ENCODE measurements around the gene CABLES2.

CABLES2 gene

DNA sequence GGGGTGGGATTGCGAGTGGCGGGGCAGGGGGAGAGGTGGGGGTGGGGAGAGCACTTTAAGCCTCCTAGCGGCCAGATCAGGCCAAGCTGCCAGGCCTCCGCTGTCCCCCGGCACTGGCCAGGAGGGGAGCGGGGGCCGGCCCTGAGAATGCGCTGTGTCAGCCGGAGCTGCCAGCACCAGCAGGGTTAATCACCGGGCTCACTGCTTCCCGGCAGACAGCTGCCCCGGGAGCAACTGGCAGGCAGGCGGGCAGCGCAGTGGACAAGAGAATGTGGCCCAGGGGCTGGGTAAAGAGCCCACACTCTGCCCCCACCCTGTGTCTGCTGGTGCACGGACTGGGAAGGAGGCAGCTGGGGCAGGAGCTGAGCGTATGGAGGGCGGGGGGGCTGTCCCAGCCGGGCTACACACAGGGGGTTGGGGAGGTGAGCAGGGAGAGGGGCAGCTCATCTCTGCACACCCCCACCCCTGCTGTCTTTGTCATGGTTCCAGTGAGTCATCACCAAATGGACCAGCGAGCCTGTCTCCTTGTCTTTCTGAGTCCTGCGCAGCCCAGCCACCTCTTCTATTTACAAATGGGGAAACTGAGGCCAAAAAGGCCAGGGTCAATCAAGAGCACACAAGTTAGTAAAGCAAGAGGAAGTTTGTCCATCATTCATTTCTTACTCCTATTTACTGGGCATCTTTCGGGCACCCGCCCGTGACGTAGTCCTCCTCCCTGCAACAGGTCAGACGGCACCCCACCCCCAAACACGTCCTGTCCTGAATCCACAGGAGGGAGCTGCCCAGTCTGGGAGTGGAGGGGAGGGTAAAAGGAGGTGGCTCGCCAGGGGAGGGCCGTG is 37.9 kb downstream of the CABLES2 start:
- peak; percentile 76 for DNase-seq
- TF ChIP-seq, protein P1, sequence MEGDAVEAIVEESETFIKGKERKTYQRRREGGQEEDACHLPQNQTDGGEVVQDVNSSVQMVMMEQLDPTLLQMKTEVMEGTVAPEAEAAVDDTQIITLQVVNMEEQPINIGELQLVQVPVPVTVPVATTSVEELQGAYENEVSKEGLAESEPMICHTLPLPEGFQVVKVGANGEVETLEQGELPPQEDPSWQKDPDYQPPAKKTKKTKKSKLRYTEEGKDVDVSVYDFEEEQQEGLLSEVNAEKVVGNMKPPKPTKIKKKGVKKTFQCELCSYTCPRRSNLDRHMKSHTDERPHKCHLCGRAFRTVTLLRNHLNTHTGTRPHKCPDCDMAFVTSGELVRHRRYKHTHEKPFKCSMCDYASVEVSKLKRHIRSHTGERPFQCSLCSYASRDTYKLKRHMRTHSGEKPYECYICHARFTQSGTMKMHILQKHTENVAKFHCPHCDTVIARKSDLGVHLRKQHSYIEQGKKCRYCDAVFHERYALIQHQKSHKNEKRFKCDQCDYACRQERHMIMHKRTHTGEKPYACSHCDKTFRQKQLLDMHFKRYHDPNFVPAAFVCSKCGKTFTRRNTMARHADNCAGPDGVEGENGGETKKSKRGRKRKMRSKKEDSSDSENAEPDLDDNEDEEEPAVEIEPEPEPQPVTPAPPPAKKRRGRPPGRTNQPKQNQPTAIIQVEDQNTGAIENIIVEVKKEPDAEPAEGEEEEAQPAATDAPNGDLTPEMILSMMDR (IDR thresholded peaks at IDR 0.05), result peak; percentile 60
- Mint-ChIP-seq H3K27ac (no peak overlapping the region), H3K4me3 (peak overlapping the region; percentile 75), H3K27me3 (ENCODE audit: low read depth, poor library complexity) (no peaks in the 10 kb centered on the region), H3K36me3 (ENCODE audit: low read depth) (peaks cover 3% of the 10 kb centered on the region), H3K4me1 (peaks cover 48% of the 10 kb centered on the region), H3K9me3 (peaks cover 8% of the 10 kb centered on the region)

DNA sequence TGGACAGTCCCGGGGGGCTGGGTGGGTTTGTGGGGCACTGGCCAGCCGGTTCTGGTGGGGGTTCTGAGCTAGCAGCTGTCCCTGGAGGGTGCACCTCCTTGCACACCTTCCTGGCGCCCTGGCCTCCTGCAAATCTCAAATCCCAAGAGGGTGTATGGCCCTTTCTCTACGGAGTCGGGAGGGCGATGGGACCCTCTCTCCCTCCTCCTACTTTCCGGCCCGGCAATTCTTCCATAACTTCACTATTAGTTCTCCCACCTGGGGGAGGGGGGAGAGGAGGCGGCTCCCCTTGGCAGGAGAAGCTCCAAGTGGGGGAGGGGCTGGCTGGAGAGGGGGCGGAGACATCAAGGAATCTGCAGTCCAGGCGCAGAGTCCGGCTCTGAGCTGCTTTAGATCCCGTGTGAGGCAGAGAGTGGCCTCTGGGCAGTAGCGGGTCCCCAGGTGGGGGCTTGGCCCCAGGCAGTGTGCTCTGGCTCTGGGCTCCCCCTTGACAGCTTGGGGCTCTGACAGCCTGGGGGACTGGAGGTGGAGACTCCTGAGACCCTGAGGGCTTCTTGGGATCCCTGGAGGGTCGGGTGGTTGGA is 38.6 kb downstream of the CABLES2 start:
- Mint-ChIP-seq H3K4me3 (peak overlapping the region; percentile 75), H3K9me3 (peaks cover 6% of the 10 kb centered on the region), H3K27me3 (ENCODE audit: low read depth, poor library complexity) (no peaks in the 10 kb centered on the region), H3K27ac (no peak overlapping the region), H3K36me3 (ENCODE audit: low read depth) (no peaks in the 10 kb centered on the region), H3K4me1 (peaks cover 51% of the 10 kb centered on the region)
- TF ChIP-seq, protein P1 (IDR thresholded peaks at IDR 0.05), result no peak
- peak; percentile 81 for DNase-seq

DNA sequence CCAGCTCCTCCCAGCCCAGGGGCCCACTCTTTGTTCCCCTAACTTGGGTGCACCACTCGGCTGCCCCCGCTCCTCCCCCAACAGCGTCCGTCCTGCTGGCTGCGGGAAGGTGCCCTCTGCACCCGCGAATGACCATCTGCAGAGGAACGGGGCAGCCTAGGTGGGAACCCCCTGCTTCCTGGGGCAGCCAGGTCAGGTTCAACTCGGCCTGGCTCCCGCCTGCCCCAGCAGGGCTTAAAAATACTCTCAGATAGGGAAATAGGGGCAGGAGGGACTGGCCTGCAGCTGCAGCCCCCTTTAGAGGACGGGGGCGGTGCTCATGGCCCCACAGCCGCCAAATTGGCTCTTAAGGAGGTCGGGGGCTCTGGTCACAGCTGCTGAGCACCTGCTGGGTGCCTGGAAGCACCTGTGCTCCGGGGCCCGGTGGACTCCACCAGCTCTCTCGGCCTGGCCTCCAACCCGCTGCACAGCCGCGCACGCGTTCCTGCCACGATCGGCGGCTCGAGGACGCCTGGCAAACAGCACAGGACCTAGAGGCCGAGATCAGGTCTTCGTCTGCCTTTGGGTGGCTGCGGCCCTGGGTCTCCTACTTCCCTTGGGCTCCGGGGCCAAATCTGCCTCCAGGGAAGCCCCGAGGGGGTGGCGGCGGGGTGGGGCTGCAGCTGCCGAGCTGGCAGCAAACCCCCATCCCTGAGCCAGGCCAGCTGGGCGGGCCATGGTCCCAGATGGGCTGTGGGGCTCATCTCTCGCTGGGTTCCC is 39.3 kb downstream of the CABLES2 start:
- no peaks in the 10 kb centered on the region for H3K27me3 Mint-ChIP-seq (ENCODE audit: low read depth, poor library complexity)
- peaks cover 1% of the 10 kb centered on the region for H3K9me3 Mint-ChIP-seq
- H3K4me3 Mint-ChIP-seq, result peak overlapping the region; percentile 75
- H3K4me1 Mint-ChIP-seq, result peaks cover 48% of the 10 kb centered on the region
- DNase-seq, result peak; percentile 53
- H3K36me3 Mint-ChIP-seq (ENCODE audit: low read depth), result no peaks in the 10 kb centered on the region
- no peak overlapping the region for H3K27ac Mint-ChIP-seq
- TF ChIP-seq, protein P1 (IDR thresholded peaks at IDR 0.05), result no peak

DNA sequence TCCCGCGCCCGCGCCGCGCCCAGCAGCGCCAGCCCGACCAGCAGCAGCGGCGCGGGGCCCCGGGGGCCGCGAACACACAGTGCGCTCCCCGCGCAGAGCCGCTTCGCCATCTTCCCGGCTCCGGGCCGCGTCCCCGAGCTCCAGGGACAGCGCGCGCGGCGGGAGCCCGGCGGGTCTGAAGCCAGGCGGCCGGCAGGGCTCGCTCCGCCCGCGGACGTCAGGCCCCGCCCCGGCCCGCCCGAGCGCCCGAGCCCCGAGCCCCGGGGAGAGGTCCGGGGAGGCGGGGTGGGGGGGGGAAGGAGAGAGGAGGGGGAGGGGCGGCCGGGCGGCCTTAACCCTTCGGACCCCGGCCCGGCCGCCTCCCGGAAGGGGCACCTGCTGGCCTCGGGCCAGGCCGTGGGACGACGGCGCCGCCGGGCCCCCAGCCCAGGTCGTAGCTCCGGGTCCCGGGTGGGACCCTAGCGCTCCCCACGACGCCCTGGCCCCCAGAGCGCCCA is 39.9 kb downstream of the CABLES2 start, which contains the start of gene LAMA5:
Gene LAMA5 (minus strand): TSS at position 177 of the 497 bp plus-strand sequence. CDS start 67 bp downstream, at position 110.
- TF ChIP-seq, protein P1 (IDR thresholded peaks at IDR 0.05), result no peak
- Mint-ChIP-seq H3K9me3 (no peaks in the 10 kb centered on the region), H3K36me3 (ENCODE audit: low read depth) (no peaks in the 10 kb centered on the region), H3K4me1 (peaks cover 51% of the 10 kb centered on the region), H3K27me3 (ENCODE audit: low read depth, poor library complexity) (no peaks in the 10 kb centered on the region), H3K27ac (no peak within 1 kb of the TSS), H3K4me3 (peak within 1 kb of the TSS; percentile 74)
- DNase-seq, result peak; percentile 82

DNA sequence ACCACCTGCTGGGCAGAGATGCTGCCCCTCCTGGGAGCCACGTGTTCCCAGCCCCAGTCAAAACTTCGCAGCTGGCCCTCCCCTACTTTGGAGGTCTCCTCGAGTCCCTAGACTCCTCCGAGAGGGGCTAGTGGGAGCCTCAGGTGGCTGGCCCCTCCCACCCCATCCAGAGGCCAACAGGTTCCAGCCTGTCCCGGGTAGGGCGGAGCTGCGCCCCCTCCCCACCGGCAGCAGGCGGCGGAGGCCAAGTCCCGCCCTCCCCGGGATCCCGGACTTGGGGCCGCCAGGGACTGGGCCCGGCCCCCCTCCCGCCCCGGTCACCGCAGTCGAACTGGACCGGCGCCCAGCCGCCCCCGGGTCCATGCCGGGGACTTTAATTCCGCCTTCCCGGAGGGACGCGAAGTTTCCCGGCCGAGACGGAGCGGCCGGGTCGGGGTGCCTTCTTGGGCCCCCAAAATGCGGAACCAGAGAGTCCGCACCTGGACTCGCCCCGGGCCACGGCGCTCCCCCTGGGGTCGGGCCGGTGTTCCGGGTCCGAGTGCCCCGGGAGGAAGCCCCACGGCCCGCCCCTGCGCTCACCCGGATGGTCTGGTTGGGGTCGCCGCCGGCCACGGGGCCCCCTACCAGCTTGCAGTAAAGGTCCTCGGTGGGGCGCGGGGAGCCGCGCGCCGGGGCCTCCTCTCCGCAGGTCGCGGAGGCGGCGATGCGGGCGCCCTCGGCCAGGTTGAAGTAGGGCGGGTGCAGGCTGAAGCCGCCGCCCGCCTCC is 40.5 kb downstream of the CABLES2 start:
- peaks cover 56% of the 10 kb centered on the region for H3K4me1 Mint-ChIP-seq
- TF ChIP-seq, protein P1 (IDR thresholded peaks at IDR 0.05), result no peak
- no peaks in the 10 kb centered on the region for H3K9me3 Mint-ChIP-seq
- no peaks in the 10 kb centered on the region for H3K27me3 Mint-ChIP-seq (ENCODE audit: low read depth, poor library complexity)
- no peaks in the 10 kb centered on the region for H3K36me3 Mint-ChIP-seq (ENCODE audit: low read depth)
- peak overlapping the region; percentile 74 for H3K4me3 Mint-ChIP-seq
- H3K27ac Mint-ChIP-seq, result no peak overlapping the region
- DNase-seq, result peak; percentile 71

Data from nephron progenitor cell (in vitro differentiated cells).